K562 (cell line): ENCODE results near the gene ELP5. TPM values are rescaled to one million over a fixed set of nuclear protein-coding genes. Genes with fewer than 3 reads are reported as not detected.

ENCODE experiments used
- CBX3 ChIP-seq, 2 experiments: IDR thresholded peaks; 1 replicate in 1 of 2; 2 replicates in 1 of 2; pipeline ENCODE4 v1.6.1; 2012; ENCODE audit warnings: inconsistent platforms in 2 of 2, low read length in 2 of 2, borderline replicate concordance in 1 of 2, control low read depth in 1 of 2
- CHD1 ChIP-seq: fragments of 200-600 bp; sonication (generic); IDR thresholded peaks from one replicate; pipeline ENCODE4 v1.6.1; 2012; ENCODE audit warnings: mild to moderate bottlenecking, moderate library complexity, low read length, inconsistent platforms
- CREM ChIP-seq: IDR thresholded peaks from 2 replicates; pipeline ENCODE4 v1.6.1; 2014; ENCODE audit warnings: antibody characterized with exemption, low read depth
- ETV5 ChIP-seq: sonication (generic); formaldehyde crosslinking; IDR thresholded peaks from 2 replicates; pipeline ENCODE4 v1.4.0; 2020; ENCODE audit warnings: low read depth, mild to moderate bottlenecking, missing genetic modification reagents
- MCM3 ChIP-seq: fragments of 450-650 bp; IDR thresholded peaks from 2 replicates; pipeline ENCODE4 v1.6.1; 2016
- MCM7 ChIP-seq, 2 experiments: fragments of 450-650 bp; IDR thresholded peaks; 2 replicates each; pipeline ENCODE4 v1.6.1; 2016 to 2018
- MTF1 ChIP-seq: fragments of 250-450 bp; sonication (Bioruptor Pico); IDR thresholded peaks from 2 replicates; pipeline ENCODE4 v1.9.0; 2021; ENCODE audit warnings: moderate library complexity, mild to moderate bottlenecking, inconsistent platforms, borderline replicate concordance
- NR3C1 ChIP-seq: sonication (generic); formaldehyde crosslinking; IDR thresholded peaks from 2 replicates; pipeline ENCODE4 v1.8.1; 2022; ENCODE audit warnings: missing genetic modification reagents
- PCBP1 ChIP-seq: fragments of 200-400 bp; formaldehyde crosslinking; IDR thresholded peaks from 2 replicates; pipeline ENCODE4 v1.6.1; 2018; ENCODE audit warnings: mild to moderate bottlenecking, low read depth, low read length; ENCODE audit not compliant: poor library complexity, severe bottlenecking
- POLR2AphosphoS2 ChIP-seq: IDR thresholded peaks from 2 replicates; pipeline ENCODE4 v1.6.1; 2012; ENCODE audit warnings: low read length, improper control_type of control experiment
- PTBP1 ChIP-seq: fragments of 200-400 bp; formaldehyde crosslinking; IDR thresholded peaks from 2 replicates; pipeline ENCODE4 v1.6.1; 2017; ENCODE audit warnings: low read depth, low read length
- RAD51 ChIP-seq: fragments of 450-650 bp; IDR thresholded peaks from 2 replicates; pipeline ENCODE4 v1.7.1; 2016; ENCODE audit warnings: low read depth, mild to moderate bottlenecking, borderline replicate concordance
- RHOXF2B ChIP-seq: fragments of 250-450 bp; sonication (Bioruptor Pico); conservative IDR thresholded peaks from 2 replicates; pipeline ENCODE4 v1.5.1; 2021
- RNF2 ChIP-seq: sonication (generic); IDR thresholded peaks from 2 replicates; pipeline ENCODE4 v1.6.1; 2016
- SAFB ChIP-seq: fragments of 200-400 bp; formaldehyde crosslinking; IDR thresholded peaks from 2 replicates; pipeline ENCODE4 v1.6.1; 2017; ENCODE audit warnings: low read depth, low read length, borderline replicate concordance
- SIN3B ChIP-seq: fragments of 450-650 bp; IDR thresholded peaks from 2 replicates; pipeline ENCODE4 v1.6.1; 2017; ENCODE audit warnings: low read depth, mild to moderate bottlenecking, moderate library complexity
- SLC30A9 ChIP-seq: fragments of 250-450 bp; sonication (Bioruptor Pico); IDR thresholded peaks from 2 replicates; pipeline ENCODE4 v1.8.0; 2022; ENCODE audit warnings: mild to moderate bottlenecking, moderate library complexity
- USF1 ChIP-seq: sonication (generic); formaldehyde crosslinking; IDR thresholded peaks from 2 replicates; pipeline ENCODE4 v1.9.0; 2022; ENCODE audit warnings: mild to moderate bottlenecking, missing genetic modification reagents
- ZNF217 ChIP-seq: sonication (generic); formaldehyde crosslinking; IDR thresholded peaks from 2 replicates; pipeline ENCODE4 v1.8.0; 2022; ENCODE audit warnings: mild to moderate bottlenecking, missing genetic modification reagents
- ZNF561 ChIP-seq: fragments of 450-650 bp; formaldehyde crosslinking; conservative IDR thresholded peaks from 2 replicates; pipeline ENCODE4 v1.4.0; 2020; ENCODE audit warnings: mild to moderate bottlenecking, moderate library complexity
- polyA plus RNA-seq, 8 experiments: library from polyadenylated mRNA; depleted of rRNA in 4 of 8; stranded (reverse) in 5 of 8; unstranded in 3 of 8; fragments of >200 nt; fragmentation: Nextera tagmentation in 2 of 8; fragmentation: Illumina TruSeq in 1 of 8; extraction: Ambion mirVana in 2 of 8; extraction: Trizol in 1 of 8; gene quantifications; 2 replicates each; pipeline versions ENCODE4 v1.2.1 to v1.2.3, GENCODE V29; 2011 to 2014; ENCODE audit warnings: inconsistent platforms in 1 of 8, missing spikeins in 1 of 8
- total RNA-seq, 7 experiments: library from RNA; depleted of rRNA in 6 of 7; stranded (reverse); fragments of >200 nt in 6 of 7; fragmentation: Illumina TruSeq in 2 of 7; extraction: Trizol in 2 of 7; gene quantifications; 2 replicates each; pipeline versions ENCODE4 v1.2.1 to v1.2.3, GENCODE V29; 2011 to 2021; ENCODE audit warnings: low replicate concordance in 1 of 7
- TF ChIP-seq, protein P1 (sequence below): fragments of 150-350 bp; IDR thresholded peaks from 2 replicates; pipeline ENCODE4 v1.6.1; 2014; ENCODE audit warnings: low read depth, mild to moderate bottlenecking, low read length, borderline replicate concordance
- TF ChIP-seq, protein P2 (sequence below): fragments of 450-650 bp; IDR thresholded peaks from 2 replicates; pipeline ENCODE4 v1.6.1; 2016; ENCODE audit warnings: borderline replicate concordance
- TF ChIP-seq, protein P3 (sequence below): sonication (generic); formaldehyde crosslinking; IDR thresholded peaks from 2 replicates; pipeline ENCODE4 v1.8.0; 2022; ENCODE audit warnings: missing genetic modification reagents, mild to moderate bottlenecking, borderline replicate concordance

The ELP5 gene
- total and polyA plus RNA-seq, 9 of the 15 experiments (the other 6 are each of a cell fraction or from before 2014, with no cell fraction given) = 25.7 to 77.9 (median 52.9) TPM

- TF ChIP-seq ZNF561 (CRISPR knock-in tag) (no peak), MCM7 (IDR thresholded peaks at IDR 0.05) (no peak), CBX3 (IDR thresholded peaks at IDR 0.05; ENCODE audit: borderline replicate concordance in 1 of 2, low read length in 2 of 2) (no peak), PTBP1 (no peak), RAD51 (peak; percentile 100), NR3C1 (CRISPR knock-in tag) (no peak), SAFB (no peak; the same call in 1 of the 2 replicates), ZNF217 (CRISPR knock-in tag) (no peak), MTF1 (no peak), USF1 (CRISPR knock-in tag) (peak; percentile 99), CHD1 (no peak), CREM (peak; percentile 69), PCBP1 (no peak), ETV5 (no peak), MCM3 (no peak), SIN3B (peak; percentile 66; the same call in 1 of the 2 replicates), RNF2 (no peak), SLC30A9 (CRISPR knock-in tag) (no peak), POLR2AphosphoS2 (peak; percentile 100), RHOXF2B (CRISPR knock-in tag) (peak; percentile 94; the same call in 1 of the 2 replicates)
- TF ChIP-seq, protein P1, sequence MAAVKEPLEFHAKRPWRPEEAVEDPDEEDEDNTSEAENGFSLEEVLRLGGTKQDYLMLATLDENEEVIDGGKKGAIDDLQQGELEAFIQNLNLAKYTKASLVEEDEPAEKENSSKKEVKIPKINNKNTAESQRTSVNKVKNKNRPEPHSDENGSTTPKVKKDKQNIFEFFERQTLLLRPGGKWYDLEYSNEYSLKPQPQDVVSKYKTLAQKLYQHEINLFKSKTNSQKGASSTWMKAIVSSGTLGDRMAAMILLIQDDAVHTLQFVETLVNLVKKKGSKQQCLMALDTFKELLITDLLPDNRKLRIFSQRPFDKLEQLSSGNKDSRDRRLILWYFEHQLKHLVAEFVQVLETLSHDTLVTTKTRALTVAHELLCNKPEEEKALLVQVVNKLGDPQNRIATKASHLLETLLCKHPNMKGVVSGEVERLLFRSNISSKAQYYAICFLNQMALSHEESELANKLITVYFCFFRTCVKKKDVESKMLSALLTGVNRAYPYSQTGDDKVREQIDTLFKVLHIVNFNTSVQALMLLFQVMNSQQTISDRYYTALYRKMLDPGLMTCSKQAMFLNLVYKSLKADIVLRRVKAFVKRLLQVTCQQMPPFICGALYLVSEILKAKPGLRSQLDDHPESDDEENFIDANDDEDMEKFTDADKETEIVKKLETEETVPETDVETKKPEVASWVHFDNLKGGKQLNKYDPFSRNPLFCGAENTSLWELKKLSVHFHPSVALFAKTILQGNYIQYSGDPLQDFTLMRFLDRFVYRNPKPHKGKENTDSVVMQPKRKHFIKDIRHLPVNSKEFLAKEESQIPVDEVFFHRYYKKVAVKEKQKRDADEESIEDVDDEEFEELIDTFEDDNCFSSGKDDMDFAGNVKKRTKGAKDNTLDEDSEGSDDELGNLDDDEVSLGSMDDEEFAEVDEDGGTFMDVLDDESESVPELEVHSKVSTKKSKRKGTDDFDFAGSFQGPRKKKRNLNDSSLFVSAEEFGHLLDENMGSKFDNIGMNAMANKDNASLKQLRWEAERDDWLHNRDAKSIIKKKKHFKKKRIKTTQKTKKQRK = no peak
- TF ChIP-seq, protein P2, sequence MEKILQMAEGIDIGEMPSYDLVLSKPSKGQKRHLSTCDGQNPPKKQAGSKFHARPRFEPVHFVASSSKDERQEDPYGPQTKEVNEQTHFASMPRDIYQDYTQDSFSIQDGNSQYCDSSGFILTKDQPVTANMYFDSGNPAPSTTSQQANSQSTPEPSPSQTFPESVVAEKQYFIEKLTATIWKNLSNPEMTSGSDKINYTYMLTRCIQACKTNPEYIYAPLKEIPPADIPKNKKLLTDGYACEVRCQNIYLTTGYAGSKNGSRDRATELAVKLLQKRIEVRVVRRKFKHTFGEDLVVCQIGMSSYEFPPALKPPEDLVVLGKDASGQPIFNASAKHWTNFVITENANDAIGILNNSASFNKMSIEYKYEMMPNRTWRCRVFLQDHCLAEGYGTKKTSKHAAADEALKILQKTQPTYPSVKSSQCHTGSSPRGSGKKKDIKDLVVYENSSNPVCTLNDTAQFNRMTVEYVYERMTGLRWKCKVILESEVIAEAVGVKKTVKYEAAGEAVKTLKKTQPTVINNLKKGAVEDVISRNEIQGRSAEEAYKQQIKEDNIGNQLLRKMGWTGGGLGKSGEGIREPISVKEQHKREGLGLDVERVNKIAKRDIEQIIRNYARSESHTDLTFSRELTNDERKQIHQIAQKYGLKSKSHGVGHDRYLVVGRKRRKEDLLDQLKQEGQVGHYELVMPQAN = peak; percentile 86
- TF ChIP-seq, protein P3, sequence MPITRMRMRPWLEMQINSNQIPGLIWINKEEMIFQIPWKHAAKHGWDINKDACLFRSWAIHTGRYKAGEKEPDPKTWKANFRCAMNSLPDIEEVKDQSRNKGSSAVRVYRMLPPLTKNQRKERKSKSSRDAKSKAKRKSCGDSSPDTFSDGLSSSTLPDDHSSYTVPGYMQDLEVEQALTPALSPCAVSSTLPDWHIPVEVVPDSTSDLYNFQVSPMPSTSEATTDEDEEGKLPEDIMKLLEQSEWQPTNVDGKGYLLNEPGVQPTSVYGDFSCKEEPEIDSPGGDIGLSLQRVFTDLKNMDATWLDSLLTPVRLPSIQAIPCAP = no peak
Measured at GRCh38 chr17:7234083-7234951, 17.7 kb upstream of the ELP5 start, which contains the start of gene DVL2 (continued).
